HFF-Myc (cell line): ENCODE data around the gene KLF1.
"Not testable (repeated sequence)": the region's sequence is repeated elsewhere in the genome, so short reads cannot be mapped to it uniquely, and the experiment has no call there.

ENCODE experiments used
- DNase-seq: peaks from one replicate; pipeline ENCODE4 v3.0.0-alpha.2; 2011; ENCODE audit warnings: low read depth; ENCODE audit errors: extremely low read depth
- H3K4me3 ChIP-seq: replicated peaks from 2 replicates; pipeline ENCODE4 v1.5.1; 2011; ENCODE audit warnings: low read depth, mild to moderate bottlenecking, control low read depth, low read length
- CTCF ChIP-seq: IDR thresholded peaks from 2 replicates; pipeline ENCODE4 v1.5.1; 2012; ENCODE audit warnings: mild to moderate bottlenecking, low read depth, low read length, control low read depth; ENCODE audit errors: missing control alignments

KLF1 gene

GRCh38 chr19:12858041-12858928, 28.7 kb downstream of the KLF1 start:
- DNase-seq, result no peak
- no peak overlapping the region for H3K4me3 ChIP-seq
- no peak for TF ChIP-seq CTCF

- no peak overlapping the region for H3K4me3 ChIP-seq
- TF ChIP-seq CTCF, result no peak
- DNase-seq, result no peak
These were observed 30.3 kb downstream of the KLF1 start for GRCh38 chr19:12856653-12857052.

GRCh38 chr19:12847159-12848139, 39.6 kb downstream of the KLF1 start:
- peak; percentile 48 for DNase-seq
- TF ChIP-seq CTCF, result peak; percentile 98
- no peak overlapping the region for H3K4me3 ChIP-seq

- DNase-seq, result not testable (repeated sequence)
These were observed 40.4 kb downstream of the KLF1 start for GRCh38 chr19:12846613-12847012.

GRCh38 chr19:12843999-12844732, 42.8 kb downstream of the KLF1 start:
- no peak overlapping the region for H3K4me3 ChIP-seq
- no peak for TF ChIP-seq CTCF
- no peak for DNase-seq

More at GRCh38 chr19:12846613-12847012, 40.4 kb downstream of the KLF1 start:
- H3K4me3 ChIP-seq, result not testable (repeated sequence)

GRCh38 chr19:12843328-12843727, 43.7 kb downstream of the KLF1 start:
- H3K4me3 ChIP-seq, result no peak overlapping the region
- no peak for TF ChIP-seq CTCF
- DNase-seq, result no peak
